Kidney epithelial cell (primary cell): Measurements from ENCODE around the gene NFATC1. TPM values are rescaled to one million over a fixed set of nuclear protein-coding genes. Genes with fewer than 3 reads are reported as not detected.

Experiments used
- DNase-seq: peaks from one replicate; pipeline ENCODE4 v3.0.0-alpha.2; 2010; ENCODE audit warnings: low read depth
- H3K27me3 ChIP-seq: 2 replicates; pipeline ENCODE4 v1.6.0; 2011; ENCODE audit warnings: low read length; ENCODE audit not compliant: control insufficient read depth, insufficient read depth
- H3K36me3 ChIP-seq: 2 replicates; pipeline ENCODE4 v1.5.1; 2011; ENCODE audit warnings: low read length; ENCODE audit not compliant: control insufficient read depth, insufficient read depth
- H3K4me3 ChIP-seq: 2 replicates; pipeline ENCODE4 v1.5.1; 2011; ENCODE audit warnings: low read depth, mild to moderate bottlenecking, control low read depth, low read length
- total RNA-seq: library from RNA; depleted of rRNA; stranded (reverse); fragments of >200 nt; gene quantifications from 2 replicates; pipeline ENCODE4 v1.2.3, GENCODE V29; 2015
- TF ChIP-seq, protein P1 (sequence below): IDR thresholded peaks from 2 replicates; pipeline ENCODE4 v1.5.1; 2011; ENCODE audit warnings: mild to moderate bottlenecking, moderate library complexity, low read length, control low read depth, inconsistent platforms; ENCODE audit not compliant: insufficient read depth, poor library complexity, severe bottlenecking

The NFATC1 gene
- total RNA-seq, 1 donor from 2014 or later, result 2.7 TPM

GRCh38 chr18:79558196-79558932 is 162.6 kb downstream of the NFATC1 start:
- TF ChIP-seq, protein P1, sequence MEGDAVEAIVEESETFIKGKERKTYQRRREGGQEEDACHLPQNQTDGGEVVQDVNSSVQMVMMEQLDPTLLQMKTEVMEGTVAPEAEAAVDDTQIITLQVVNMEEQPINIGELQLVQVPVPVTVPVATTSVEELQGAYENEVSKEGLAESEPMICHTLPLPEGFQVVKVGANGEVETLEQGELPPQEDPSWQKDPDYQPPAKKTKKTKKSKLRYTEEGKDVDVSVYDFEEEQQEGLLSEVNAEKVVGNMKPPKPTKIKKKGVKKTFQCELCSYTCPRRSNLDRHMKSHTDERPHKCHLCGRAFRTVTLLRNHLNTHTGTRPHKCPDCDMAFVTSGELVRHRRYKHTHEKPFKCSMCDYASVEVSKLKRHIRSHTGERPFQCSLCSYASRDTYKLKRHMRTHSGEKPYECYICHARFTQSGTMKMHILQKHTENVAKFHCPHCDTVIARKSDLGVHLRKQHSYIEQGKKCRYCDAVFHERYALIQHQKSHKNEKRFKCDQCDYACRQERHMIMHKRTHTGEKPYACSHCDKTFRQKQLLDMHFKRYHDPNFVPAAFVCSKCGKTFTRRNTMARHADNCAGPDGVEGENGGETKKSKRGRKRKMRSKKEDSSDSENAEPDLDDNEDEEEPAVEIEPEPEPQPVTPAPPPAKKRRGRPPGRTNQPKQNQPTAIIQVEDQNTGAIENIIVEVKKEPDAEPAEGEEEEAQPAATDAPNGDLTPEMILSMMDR, result no peak
- Histone ChIP-seq H3K27me3 (no peaks in the 10 kb centered on the region), H3K4me3 (no peak overlapping the region), H3K36me3 (no peaks in the 10 kb centered on the region)
- no peak for DNase-seq

DNA sequence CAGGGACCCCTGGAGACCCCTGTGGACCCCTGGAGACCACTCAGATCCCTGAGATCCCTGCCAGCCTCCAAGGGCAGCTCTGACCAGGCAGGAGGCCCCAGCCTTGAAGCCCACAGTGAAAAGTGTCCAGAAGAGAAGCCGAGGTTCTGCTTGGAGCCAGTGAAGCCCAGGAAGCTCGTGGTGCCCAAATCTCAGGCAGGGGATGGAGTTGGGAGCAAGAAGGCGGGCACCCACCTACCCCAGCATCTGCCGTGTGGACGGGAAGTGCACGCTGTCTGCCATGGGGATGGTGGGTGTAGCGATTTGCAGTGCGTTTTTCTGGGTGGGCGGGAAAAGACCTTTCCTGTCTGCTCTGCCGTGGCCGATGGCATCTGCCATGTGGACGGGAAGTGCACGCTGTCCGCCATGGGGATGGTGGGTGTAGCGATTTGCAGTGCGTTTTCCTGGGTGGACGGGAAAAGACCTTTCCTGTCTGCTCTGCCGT is 163.2 kb downstream of the NFATC1 start:
- no peak for DNase-seq
- Histone ChIP-seq H3K4me3 (no peak overlapping the region), H3K27me3 (no peaks in the 10 kb centered on the region), H3K36me3 (no peaks in the 10 kb centered on the region)
- TF ChIP-seq, protein P1, result no peak

DNA sequence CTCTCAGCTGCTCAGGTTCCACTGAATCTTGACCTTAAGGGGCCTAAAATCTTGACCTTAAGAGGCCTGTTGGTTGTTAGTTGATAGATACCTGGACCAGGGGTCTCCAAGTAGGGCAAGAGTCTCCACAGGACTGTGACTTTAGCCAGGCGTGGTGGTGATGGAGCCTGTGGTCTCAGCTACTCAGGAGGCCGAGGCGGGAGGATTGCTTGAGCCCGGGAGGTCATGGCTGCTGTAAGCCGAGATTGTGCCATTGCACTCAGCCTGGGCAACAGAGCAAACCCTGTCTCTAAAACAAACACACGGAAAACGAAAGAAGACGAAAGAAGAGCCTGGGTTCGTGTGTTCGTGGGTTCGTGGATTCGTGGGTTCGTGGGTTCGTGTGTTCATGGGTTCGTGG is 163.7 kb downstream of the NFATC1 start:
- H3K27me3 ChIP-seq, result no peaks in the 10 kb centered on the region
- DNase-seq, result no peak

DNA sequence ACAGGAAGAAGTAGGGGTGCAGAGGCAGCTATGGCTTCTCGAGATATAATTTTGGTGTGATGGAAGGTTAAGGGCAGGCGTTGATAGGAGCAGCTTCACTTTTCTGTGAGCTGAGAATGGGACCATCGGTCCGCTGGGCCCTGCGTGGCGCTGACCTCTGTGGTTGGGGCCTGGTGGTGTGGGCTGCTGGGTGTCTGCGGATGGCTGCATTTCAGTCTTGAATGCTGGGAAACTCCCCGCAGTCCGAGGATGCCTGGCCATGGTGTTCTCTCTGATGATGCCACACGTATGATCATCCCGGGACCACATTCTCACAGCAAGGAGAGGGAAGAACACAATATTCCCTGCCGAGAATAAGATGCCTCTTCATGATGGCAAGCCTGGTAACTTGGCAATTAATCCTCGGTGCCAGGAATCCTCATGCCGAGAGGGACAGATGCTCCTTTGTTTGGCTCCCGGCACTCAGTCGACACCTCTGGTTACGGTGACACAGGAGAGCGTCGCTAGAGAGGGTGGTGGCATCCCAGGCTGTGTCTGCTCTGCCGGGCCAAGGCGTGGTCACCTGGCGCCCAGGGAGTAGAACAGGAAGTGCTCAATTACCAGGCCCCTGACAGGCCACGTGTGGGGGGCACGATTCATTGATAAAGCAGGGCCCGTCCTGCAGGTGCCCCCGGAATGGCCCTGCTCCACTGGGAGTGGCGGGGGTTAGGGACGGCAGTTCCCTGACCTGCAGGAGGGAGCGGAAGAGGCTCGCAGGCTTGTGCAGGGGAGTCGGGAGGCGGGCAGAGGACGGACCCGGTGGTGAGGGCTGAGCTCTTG is 164.5 kb downstream of the NFATC1 start:
- H3K4me3 ChIP-seq, result no peak overlapping the region
- H3K36me3 ChIP-seq, result no peaks in the 10 kb centered on the region
- no peak for DNase-seq
- TF ChIP-seq, protein P1, result no peak
- no peaks in the 10 kb centered on the region for H3K27me3 ChIP-seq

More for the DNA sequence above, 163.7 kb downstream of the NFATC1 start:
- Histone ChIP-seq H3K36me3 (no peaks in the 10 kb centered on the region), H3K4me3 (no peak overlapping the region)
- TF ChIP-seq, protein P1, result no peak

GRCh38 chr18:79560861-79561210 is 165.1 kb downstream of the NFATC1 start:
- no peak for DNase-seq
- H3K36me3 ChIP-seq, result no peaks in the 10 kb centered on the region
- no peak overlapping the region for H3K4me3 ChIP-seq
- H3K27me3 ChIP-seq, result no peaks in the 10 kb centered on the region
- TF ChIP-seq, protein P1, result no peak
